A549 (cell line): ENCODE data around the gene TMEM240.

ENCODE experiments used
- CTCF ChIP-seq: fragments of >200 bp; sonication (Bioruptor Twin); formaldehyde crosslinking; IDR thresholded peaks from 3 replicates; pipeline ENCODE4 v1.5.1; 2016
- ESRRA ChIP-seq: fragments of 150-350 bp; IDR thresholded peaks from 2 replicates; pipeline ENCODE4 v1.6.1; 2014; ENCODE audit warnings: mild to moderate bottlenecking, low read length, borderline replicate concordance
- JUN ChIP-seq, 2 experiments: fragments of >200 bp; sonication (Bioruptor Twin); formaldehyde crosslinking; IDR thresholded peaks; 2 replicates in 1 of 2; 3 replicates in 1 of 2; pipeline ENCODE4 v1.6.1; 2016 to 2017
- MYC ChIP-seq: IDR thresholded peaks from 2 replicates; pipeline ENCODE4 v1.6.1; 2012; ENCODE audit warnings: mild to moderate bottlenecking, inconsistent platforms, low read length, improper control_type of control experiment, borderline replicate concordance
- PBX3 ChIP-seq: IDR thresholded peaks from 2 replicates; pipeline ENCODE4 v1.6.1; 2012

GRCh38 chr1:1569341-1569740 lies 28.9 kb upstream of the TMEM240 start:
- TF ChIP-seq ESRRA = no peak
- TF ChIP-seq MYC = no peak
- TF ChIP-seq CTCF = no peak
- no peak for TF ChIP-seq PBX3
- no peak for TF ChIP-seq JUN (IDR thresholded peaks at IDR 0.05)
